Calu3 (cell line): ENCODE results near the gene FAM47E. TPM values are rescaled to one million over a fixed set of nuclear protein-coding genes. Genes with fewer than 3 reads are reported as not detected.
A peak's percentile ranks its signal among the peaks of the same experiment; 100 is the strongest.
"Not testable (repeated sequence)": the region's sequence is repeated elsewhere in the genome, so short reads cannot be mapped to it uniquely, and the experiment has no call there.

Experiments
- BruUV-seq: library from RNA; stranded (reverse); fragments of 400-500 nt; replicated peaks from 2 replicates; lab custom pipeline; 2021; lab: Mats Ljungman, UMichigan
- CTCF ChIA-PET: fragments of 300-600 bp; sonication (Branson Sonifier 250); formaldehyde crosslinking; loops from one replicate; lab custom pipeline; 2022; ENCODE audit warnings: antibody characterized with exemption; lab: Charles Lee
- DNase-seq: peaks from one replicate; pipeline ENCODE4 v3.0.0; 2022
- H3K27ac Mint-ChIP-seq: one replicate; pipeline ENCODE4 v1.8.0; 2022; ENCODE audit warnings: mixed read lengths; ENCODE audit not compliant: unreplicated experiment
- H3K27me3 Mint-ChIP-seq: one replicate; pipeline ENCODE4 v1.8.0; 2022; ENCODE audit warnings: mixed read lengths; ENCODE audit not compliant: unreplicated experiment
- H3K36me3 Mint-ChIP-seq: one replicate; pipeline ENCODE4 v1.8.0; 2022; ENCODE audit warnings: mild to moderate bottlenecking, moderate library complexity, mixed read lengths; ENCODE audit not compliant: insufficient read depth, unreplicated experiment
- H3K4me1 Mint-ChIP-seq: one replicate; pipeline ENCODE4 v1.8.0; 2022; ENCODE audit warnings: mild to moderate bottlenecking, low read depth, mixed read lengths; ENCODE audit not compliant: unreplicated experiment
- H3K4me3 Mint-ChIP-seq: one replicate; pipeline ENCODE4 v1.8.0; 2022; ENCODE audit warnings: mild to moderate bottlenecking, low read depth, moderate library complexity, mixed read lengths; ENCODE audit not compliant: unreplicated experiment
- H3K9me3 Mint-ChIP-seq: one replicate; pipeline ENCODE4 v1.8.0; 2022; ENCODE audit warnings: low read depth, mixed read lengths; ENCODE audit not compliant: unreplicated experiment
- CTCF ChIP-seq: fragments of 200-600 bp; IDR thresholded peaks from one replicate; pipeline ENCODE4 v1.8.0; 2022; ENCODE audit warnings: antibody characterized with exemption; ENCODE audit not compliant: unreplicated experiment
- intact Hi-C: fragments of 100-400 bp; cut with micrococcal nuclease; formaldehyde crosslinking; loops from one replicate; pipeline ENCODE4 v1.10.0; 2022; ENCODE audit not compliant: unreplicated experiment
- total RNA-seq: library from RNA; stranded (reverse); gene quantifications from 2 replicates; pipeline ENCODE4 v1.2.3, GENCODE V29; 2022

FAM47E gene
- total RNA-seq, 1 experiment from 2014 or later, result 0.57 TPM

GRCh38 chr4:76282941-76283689 lies 31.6 kb downstream of the FAM47E start:
- CTCF ChIA-PET, result no interaction called here
- Mint-ChIP-seq H3K36me3 (no peaks in the 10 kb centered on the region), H3K27me3 (no peaks in the 10 kb centered on the region), H3K9me3 (no peaks in the 10 kb centered on the region), H3K27ac (no peak overlapping the region), H3K4me1 (no peaks in the 10 kb centered on the region), H3K4me3 (no peak overlapping the region)
- no TSS peak for BruUV-seq
- TF ChIP-seq CTCF, result no peak
- DNase-seq, result no peak
- intact Hi-C loops, result no loop called here

GRCh38 chr4:76283900-76284299 lies 32.4 kb downstream of the FAM47E start:
- no TSS peak for BruUV-seq
- no peak for DNase-seq
- no peaks in the 10 kb centered on the region for H3K36me3 Mint-ChIP-seq
- H3K27ac Mint-ChIP-seq, result no peak overlapping the region
- no peaks in the 10 kb centered on the region for H3K27me3 Mint-ChIP-seq
- no peaks in the 10 kb centered on the region for H3K9me3 Mint-ChIP-seq
- H3K4me1 Mint-ChIP-seq, result no peaks in the 10 kb centered on the region
- no peak overlapping the region for H3K4me3 Mint-ChIP-seq
- intact Hi-C loops, result no loop called here
- CTCF ChIA-PET, result no interaction called here
- TF ChIP-seq CTCF, result no peak

DNA sequence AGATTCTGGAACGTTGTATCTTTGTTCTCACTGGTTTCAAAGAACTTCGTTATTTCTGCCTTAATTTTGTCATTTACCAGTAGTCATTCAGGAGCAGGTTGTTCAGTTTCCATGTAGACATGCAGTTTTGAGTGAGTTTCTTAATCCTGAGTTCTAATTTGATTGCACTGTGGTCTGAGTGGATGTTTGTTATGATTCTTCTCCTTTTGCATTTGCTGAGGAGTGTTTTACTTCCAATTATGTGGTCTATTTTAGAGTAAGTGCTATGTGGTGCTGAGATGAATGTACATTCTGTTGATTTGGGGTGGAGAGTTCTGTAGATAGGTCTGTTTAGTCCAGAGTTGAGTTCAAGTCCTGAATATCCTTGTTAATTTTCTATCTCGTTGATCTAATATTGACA lies 36.3 kb downstream of the FAM47E start:
- H3K4me3 Mint-ChIP-seq, DNase-seq, intact Hi-C loops, H3K4me1 Mint-ChIP-seq, H3K27me3 Mint-ChIP-seq, H3K9me3 Mint-ChIP-seq, H3K27ac Mint-ChIP-seq, H3K36me3 Mint-ChIP-seq, CTCF ChIA-PET, BruUV-seq: not testable (repeated sequence)

DNA sequence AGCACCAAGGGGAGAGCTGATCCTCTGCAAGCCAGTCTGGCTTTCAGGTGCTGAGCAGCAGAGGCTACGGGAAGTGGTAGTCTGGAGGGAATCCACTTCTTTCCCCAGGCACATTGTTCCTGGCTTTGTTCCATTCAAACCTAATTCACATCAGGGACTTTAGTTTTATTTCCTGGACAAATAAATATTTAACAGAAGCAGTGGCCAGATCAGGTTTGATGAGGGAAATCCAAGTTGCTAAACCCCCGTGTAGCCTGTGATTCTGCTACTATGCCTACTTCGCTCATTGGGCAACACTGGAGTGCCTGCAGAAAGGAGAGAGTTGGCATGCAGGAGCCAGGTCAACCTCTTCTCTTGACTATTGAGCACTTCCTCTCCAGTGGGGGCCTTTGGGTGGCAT lies 41.2 kb downstream of the FAM47E start:
- Mint-ChIP-seq H3K27me3 (no peaks in the 10 kb centered on the region), H3K4me3 (no peak overlapping the region), H3K4me1 (peaks cover 7% of the 10 kb centered on the region), H3K9me3 (peaks cover 2% of the 10 kb centered on the region), H3K27ac (no peak overlapping the region), H3K36me3 (no peaks in the 10 kb centered on the region)
- no TSS peak for BruUV-seq
- TF ChIP-seq CTCF, result no peak
- peak; percentile 17 for DNase-seq
- CTCF ChIA-PET, result interaction anchor here (1.4 kb wide), 1 partner anchor 13 kb away, joined by 3 read pairs; no protein-coding TSS in a partner anchor
- intact Hi-C loops, result no loop called here

GRCh38 chr4:76293772-76294171 lies 42.3 kb downstream of the FAM47E start:
- CTCF ChIA-PET, result interaction anchor here (1.4 kb wide), 1 partner anchor 12 kb away, joined by 3 read pairs; no protein-coding TSS in a partner anchor
- Mint-ChIP-seq H3K27me3 (no peaks in the 10 kb centered on the region), H3K4me3 (no peak overlapping the region), H3K4me1 (peaks cover 7% of the 10 kb centered on the region), H3K27ac (no peak overlapping the region), H3K9me3 (peaks cover 6% of the 10 kb centered on the region), H3K36me3 (no peaks in the 10 kb centered on the region)
- intact Hi-C loops, result no loop called here
- TF ChIP-seq CTCF, result no peak
- no TSS peak for BruUV-seq
- no peak for DNase-seq
